Measurements from ENCODE around the gene RHEBL1. TPM values are rescaled to one million over a fixed set of nuclear protein-coding genes. Genes with fewer than 3 reads are reported as not detected.
A peak's percentile ranks its signal among the peaks of the same experiment; 100 is the strongest.

The RHEBL1 gene
- total and polyA plus RNA-seq, 11 donors = 0.19 to 2.0 (median 0.43) TPM; not detected in 5

DNA sequence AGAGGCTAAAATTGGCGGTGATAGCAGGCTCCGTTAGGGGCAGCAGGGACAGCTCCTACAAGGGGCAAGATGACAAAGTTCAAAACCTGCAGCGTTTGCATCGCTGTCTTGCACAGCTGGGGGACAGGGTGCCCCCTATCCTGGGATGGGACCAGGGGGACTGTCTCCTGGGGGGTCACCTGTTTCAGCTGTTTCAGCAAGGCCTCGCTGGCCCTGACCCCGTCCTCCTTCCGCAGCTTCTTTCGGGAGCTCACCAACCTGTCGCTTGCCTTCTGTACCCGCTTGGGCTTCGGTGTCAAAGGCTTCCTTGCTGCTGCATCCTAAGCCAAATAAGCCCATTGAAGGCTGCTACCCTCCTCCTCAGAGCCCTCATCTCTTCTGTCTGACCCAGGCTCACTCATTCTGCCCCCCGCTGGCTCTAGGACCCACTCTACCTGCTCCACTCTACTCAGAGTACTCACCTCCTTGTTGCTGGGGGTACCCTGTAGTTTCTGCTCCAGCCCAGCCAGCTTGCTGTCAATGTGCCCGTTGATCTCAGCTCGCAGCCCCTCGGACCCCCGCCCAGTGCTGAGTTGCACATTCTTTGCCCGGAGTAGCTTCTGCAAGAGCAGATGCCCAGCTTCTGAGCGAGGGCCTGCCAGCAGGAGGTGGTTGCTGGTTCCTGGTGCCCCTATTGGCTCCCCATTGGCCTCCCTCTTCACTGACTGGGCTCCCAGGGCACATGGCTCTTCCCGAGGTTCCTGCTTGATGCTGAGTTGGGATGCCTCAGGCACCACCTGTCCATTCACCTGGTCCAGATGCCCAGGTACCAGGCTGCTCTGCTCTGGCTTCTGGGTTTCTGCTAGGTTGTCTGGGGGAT is 38.8 kb downstream of the RHEBL1 start:
- intact Hi-C loops (cut with DNase I) = no loop called here

DNA sequence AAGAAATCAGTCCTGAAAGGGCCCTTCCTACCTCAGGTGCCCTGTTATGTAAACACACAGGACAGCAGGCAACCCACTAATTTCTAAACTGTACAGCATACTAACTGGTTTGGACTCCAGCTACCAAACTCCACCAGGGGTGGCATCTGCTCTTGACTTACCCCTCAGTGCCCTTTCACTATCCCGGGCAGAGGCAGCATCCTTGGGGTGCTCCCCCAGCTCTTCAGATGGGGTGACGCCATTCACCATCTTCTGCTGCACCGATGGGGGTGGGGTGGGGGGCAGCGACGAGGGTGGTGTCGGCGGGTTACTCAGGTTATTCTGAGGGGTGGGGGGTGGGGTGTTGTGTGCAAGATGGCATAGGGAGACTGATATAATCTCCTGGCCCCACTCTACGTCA is 39.7 kb downstream of the RHEBL1 start:
- Histone ChIP-seq H3K4me3 (no peak overlapping the region), H3K4me1 (peaks cover 0 to 9% (median 0%) of the 10 kb centered on the region in 12 donors), H3K27me3 (no peaks in the 10 kb centered on the region), H3K27ac (no peak overlapping the region), H3K9me3 (no peaks in the 10 kb centered on the region), H3K36me3 (peaks cover 0 to 100% (median 96%) of the 10 kb centered on the region in 9 donors)
- DNase-seq (no peak), ATAC-seq (no peak)
- 90 to 93% (median 92%) methylated on average over 8 of the region's 8 CpGs for WGBS, 4 donors
- intact Hi-C loops (cut with DNase I) = no loop called here
- TF ChIP-seq, protein P1, sequence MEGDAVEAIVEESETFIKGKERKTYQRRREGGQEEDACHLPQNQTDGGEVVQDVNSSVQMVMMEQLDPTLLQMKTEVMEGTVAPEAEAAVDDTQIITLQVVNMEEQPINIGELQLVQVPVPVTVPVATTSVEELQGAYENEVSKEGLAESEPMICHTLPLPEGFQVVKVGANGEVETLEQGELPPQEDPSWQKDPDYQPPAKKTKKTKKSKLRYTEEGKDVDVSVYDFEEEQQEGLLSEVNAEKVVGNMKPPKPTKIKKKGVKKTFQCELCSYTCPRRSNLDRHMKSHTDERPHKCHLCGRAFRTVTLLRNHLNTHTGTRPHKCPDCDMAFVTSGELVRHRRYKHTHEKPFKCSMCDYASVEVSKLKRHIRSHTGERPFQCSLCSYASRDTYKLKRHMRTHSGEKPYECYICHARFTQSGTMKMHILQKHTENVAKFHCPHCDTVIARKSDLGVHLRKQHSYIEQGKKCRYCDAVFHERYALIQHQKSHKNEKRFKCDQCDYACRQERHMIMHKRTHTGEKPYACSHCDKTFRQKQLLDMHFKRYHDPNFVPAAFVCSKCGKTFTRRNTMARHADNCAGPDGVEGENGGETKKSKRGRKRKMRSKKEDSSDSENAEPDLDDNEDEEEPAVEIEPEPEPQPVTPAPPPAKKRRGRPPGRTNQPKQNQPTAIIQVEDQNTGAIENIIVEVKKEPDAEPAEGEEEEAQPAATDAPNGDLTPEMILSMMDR (IDR thresholded peaks at IDR 0.05) = no peak
- TF ChIP-seq POLR2A (IDR thresholded peaks at IDR 0.05) = no peak

More for the DNA sequence above, 38.8 kb downstream of the RHEBL1 start:
- Histone ChIP-seq H3K4me1 (peaks cover 0 to 9% (median 0%) of the 10 kb centered on the region in 12 donors), H3K4me3 (no peak overlapping the region), H3K36me3 (peaks cover 0 to 100% (median 94%) of the 10 kb centered on the region in 9 donors), H3K27ac (peak overlapping the region in 1 of 12 donors; percentile 11), H3K27me3 (no peaks in the 10 kb centered on the region), H3K9me3 (no peaks in the 10 kb centered on the region)
- ATAC-seq = no peak
- no peak for TF ChIP-seq POLR2A (IDR thresholded peaks at IDR 0.05)
- TF ChIP-seq, protein P1 (IDR thresholded peaks at IDR 0.05) = no peak
- WGBS, 4 donors = 92 to 96% (median 95%) methylated on average over 19 of the region's 19 CpGs
- DNase-seq = no peak

DNA sequence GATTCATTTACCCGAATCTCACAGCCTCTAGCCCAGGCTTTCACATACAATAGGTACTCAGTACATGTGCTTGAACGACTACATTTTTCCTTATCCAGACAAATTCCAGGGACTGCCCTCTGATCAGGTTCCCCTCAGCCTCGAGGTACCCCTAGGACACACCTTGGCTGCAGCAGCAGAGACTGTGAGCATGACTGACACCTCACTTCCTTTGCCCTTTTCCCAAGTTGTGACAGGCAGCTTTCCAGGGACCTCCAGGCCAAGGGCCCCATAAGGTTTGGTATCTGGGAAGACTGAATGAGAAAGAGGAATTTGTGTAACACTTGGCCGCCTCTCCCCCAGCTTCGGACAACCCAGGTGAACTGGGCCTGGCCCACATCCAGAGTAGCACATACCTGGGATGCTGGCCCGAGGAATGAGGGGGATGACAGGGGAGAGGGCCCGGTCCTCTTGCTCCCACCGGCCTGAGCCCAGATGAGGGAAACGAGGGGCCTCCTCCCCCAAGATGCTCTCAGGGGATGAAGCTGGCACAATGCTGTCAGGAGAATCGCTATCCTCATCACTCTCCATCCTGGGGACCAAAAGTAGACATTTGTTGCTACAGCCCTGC is 41.0 kb downstream of the RHEBL1 start:
- H3K36me3 ChIP-seq = peaks cover 0 to 100% (median 96%) of the 10 kb centered on the region in 9 donors
- ATAC-seq (no peak), DNase-seq (no peak)
- intact Hi-C loops (cut with DNase I) = no loop called here
- TF ChIP-seq POLR2A (IDR thresholded peaks at IDR 0.05) = no peak
- TF ChIP-seq, protein P1 (IDR thresholded peaks at IDR 0.05) = no peak
- H3K9me3 ChIP-seq = no peaks in the 10 kb centered on the region
- WGBS, 4 donors = 86 to 90% (median 87%) methylated on average over 8 to 10 of the region's 10 CpGs
- no peaks in the 10 kb centered on the region for H3K27me3 ChIP-seq
- no peak overlapping the region for H3K27ac ChIP-seq
- peaks cover 0 to 9% (median 0%) of the 10 kb centered on the region in 12 donors for H3K4me1 ChIP-seq
- no peak overlapping the region for H3K4me3 ChIP-seq

DNA sequence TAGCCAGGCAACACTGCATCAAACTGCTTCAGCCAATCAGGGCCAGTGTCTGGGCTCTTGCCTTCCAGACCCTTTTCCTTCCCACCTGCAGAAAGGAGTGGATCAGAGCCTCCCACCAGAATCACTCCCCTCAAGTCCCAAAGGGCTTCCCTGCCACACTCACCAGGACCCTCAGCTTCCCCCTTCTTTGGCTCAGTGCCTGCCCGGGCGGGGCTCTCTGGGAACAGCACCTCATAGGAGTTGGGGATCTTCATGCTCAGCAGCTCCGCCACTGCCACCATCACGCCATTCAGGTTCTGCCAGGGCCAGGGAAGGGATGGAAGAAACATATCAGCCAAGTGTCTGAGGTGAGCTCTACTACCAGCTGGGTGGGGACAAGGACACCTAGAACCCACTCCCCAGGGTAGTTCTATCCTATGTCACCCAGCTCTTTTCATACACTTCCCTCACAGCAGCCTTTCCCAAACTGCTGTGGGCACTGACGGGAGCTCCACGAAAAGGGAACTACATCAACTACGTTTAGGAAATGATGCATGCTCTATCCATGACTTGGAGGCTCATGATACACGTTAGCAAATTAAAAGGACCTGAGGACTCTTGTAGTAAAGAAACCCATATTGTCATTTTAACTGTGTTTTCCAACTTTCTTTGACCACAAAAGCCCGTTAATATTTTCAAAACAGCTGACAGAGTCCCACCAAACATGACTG is 41.8 kb downstream of the RHEBL1 start:
- Histone ChIP-seq H3K9me3 (no peaks in the 10 kb centered on the region), H3K27me3 (no peaks in the 10 kb centered on the region), H3K27ac (no peak overlapping the region), H3K4me1 (peaks cover 0 to 3% (median 0%) of the 10 kb centered on the region in 12 donors), H3K4me3 (no peak overlapping the region), H3K36me3 (peaks cover 0 to 100% (median 96%) of the 10 kb centered on the region in 9 donors)
- TF ChIP-seq, protein P1 (IDR thresholded peaks at IDR 0.05) = no peak
- no peak for TF ChIP-seq POLR2A (IDR thresholded peaks at IDR 0.05)
- intact Hi-C loops (cut with DNase I) = no loop called here
- DNase-seq (no peak), ATAC-seq (no peak)
- WGBS, 4 donors = 93 to 96% (median 94%) methylated on average over 9 of the region's 9 CpGs

Data from heart left ventricle (tissue), 16 donors.